Fibroblast of lung (primary cell): ENCODE measurements around the gene SPRY1. TPM values are rescaled to one million over a fixed set of nuclear protein-coding genes. Genes with fewer than 3 reads are reported as not detected.
A peak's percentile ranks its signal among the peaks of the same experiment; 100 is the strongest.

Source experiments
- DNase-seq, 2 donors: peaks; one replicate each; pipeline versions ENCODE4 v3.0.0 to v3.0.0-alpha.2; 2010; ENCODE audit warnings: low read depth in 2 of 2
- H2AFZ ChIP-seq: 2 replicates; pipeline ENCODE4 v1.5.1; 2012; ENCODE audit warnings: low read length, control low read depth, inconsistent platforms
- H3K27ac ChIP-seq: 2 replicates; pipeline ENCODE4 v1.5.1; 2011; ENCODE audit warnings: low read length, control low read depth; ENCODE audit not compliant: insufficient read depth
- H3K27me3 ChIP-seq: 2 replicates; pipeline ENCODE4 v1.5.1; 2011; ENCODE audit warnings: mild to moderate bottlenecking, low read length; ENCODE audit not compliant: control insufficient read depth, insufficient read depth
- H3K36me3 ChIP-seq: 2 replicates; pipeline ENCODE4 v1.5.1; 2011; ENCODE audit warnings: low read length; ENCODE audit not compliant: control insufficient read depth, insufficient read depth
- H3K4me1 ChIP-seq: 2 replicates; pipeline ENCODE4 v1.5.1; 2011; ENCODE audit warnings: low read length; ENCODE audit not compliant: control insufficient read depth, insufficient read depth; ENCODE audit errors: extremely low read depth
- H3K4me2 ChIP-seq: 2 replicates; pipeline ENCODE4 v1.5.1; 2011; ENCODE audit warnings: low read length, control low read depth; ENCODE audit not compliant: insufficient read depth; ENCODE audit errors: extremely low read depth
- H3K4me3 ChIP-seq, 4 experiments: fragments of 200-600 bp in 1 of 4; sonication (generic) in 1 of 4; replicated peaks in 1 of 4; 2 replicates each; pipeline ENCODE4 v1.5.1; 2011 to 2016; ENCODE audit warnings: low read length in 4 of 4, low read depth in 3 of 4, mild to moderate bottlenecking in 3 of 4, control low read depth in 2 of 4, inconsistent platforms in 1 of 4, mixed read lengths in 1 of 4; ENCODE audit not compliant: insufficient read depth in 1 of 4; ENCODE audit errors: control extremely low read depth in 1 of 4
- H3K79me2 ChIP-seq: 2 replicates; pipeline ENCODE4 v1.5.1; 2012; ENCODE audit warnings: mild to moderate bottlenecking, low read length, inconsistent platforms; ENCODE audit not compliant: control insufficient read depth, insufficient read depth
- H3K9ac ChIP-seq: 2 replicates; pipeline ENCODE4 v1.5.1; 2011; ENCODE audit warnings: mild to moderate bottlenecking, low read length, control low read depth; ENCODE audit not compliant: insufficient read depth
- H3K9me3 ChIP-seq: 2 replicates; pipeline ENCODE4 v1.5.1; 2012; ENCODE audit warnings: low read depth, low read length; ENCODE audit not compliant: control insufficient read depth, insufficient read depth
- H4K20me1 ChIP-seq: 2 replicates; pipeline ENCODE4 v1.5.1; 2011; ENCODE audit warnings: low read length; ENCODE audit not compliant: control insufficient read depth, insufficient read depth; ENCODE audit errors: extremely low read depth
- CTCF ChIP-seq, 2 donors: IDR thresholded peaks in 1 of 2; conservative IDR thresholded peaks in 1 of 2; 1 replicate in 1 of 2; 2 replicates in 1 of 2; pipeline ENCODE4 v1.5.1; 2011 to 2012; ENCODE audit warnings: low read length in 2 of 2, control low read depth in 1 of 2, inconsistent platforms in 1 of 2, low read depth in 1 of 2, mild to moderate bottlenecking in 1 of 2
- EZH2 ChIP-seq: IDR thresholded peaks from 2 replicates; pipeline ENCODE4 v1.5.1; 2012; ENCODE audit warnings: low read length, control low read depth, mild to moderate bottlenecking; ENCODE audit errors: missing control alignments
- polyA plus RNA-seq, 2 donors: library from polyadenylated mRNA; depleted of rRNA in 1 of 2; stranded (reverse) in 1 of 2; unstranded in 1 of 2; fragments of >200 nt; gene quantifications; 2 replicates each; pipeline ENCODE4 v1.2.1, GENCODE V29; 2011 to 2012; ENCODE audit warnings: missing spikeins in 1 of 2
- total RNA-seq: library from RNA; depleted of rRNA; stranded (reverse); fragments of >200 nt; gene quantifications from 2 replicates; pipeline ENCODE4 v1.2.1, GENCODE V29; 2014

The SPRY1 gene
- total and polyA plus RNA-seq, 2 donors (not counting 1 experiment from before 2014, with no cell fraction given): 21.3 to 23.9 TPM

GRCh38 chr4:123401271-123402120, 4.9 kb downstream of the SPRY1 start:
- H3K4me2 ChIP-seq: peak overlapping the region; percentile 89
- H3K27ac ChIP-seq: peak overlapping the region; percentile 57
- H3K4me3 ChIP-seq: peak overlapping the region; percentile 54 to 92 (median 74)
- DNase-seq: no peak
- H4K20me1 ChIP-seq: no peaks in the 10 kb centered on the region
- H3K36me3 ChIP-seq: peaks cover 4% of the 10 kb centered on the region
- H3K9me3 ChIP-seq: no peaks in the 10 kb centered on the region
- no peaks in the 10 kb centered on the region for H3K27me3 ChIP-seq
- TF ChIP-seq CTCF (conservative IDR thresholded peaks at IDR 0.05 in 1 of 2, IDR thresholded peaks at IDR 0.05 in 1 of 2; ENCODE audit: low read depth in 1 of 2, low read length in 2 of 2) (no peak), EZH2 (no peak)
- peaks cover 80% of the 10 kb centered on the region for H3K79me2 ChIP-seq
- peaks cover 5% of the 10 kb centered on the region for H3K4me1 ChIP-seq
- peak overlapping the region; percentile 10 for H2AFZ ChIP-seq
- H3K9ac ChIP-seq: peak overlapping the region; percentile 27

GRCh38 chr4:123402121-123402465, 5.5 kb downstream of the SPRY1 start:
- peak overlapping the region; percentile 57 for H3K27ac ChIP-seq
- H3K9ac ChIP-seq: peak overlapping the region; percentile 27
- H3K36me3 ChIP-seq: peaks cover 4% of the 10 kb centered on the region
- peak overlapping the region; percentile 89 for H3K4me2 ChIP-seq
- H3K79me2 ChIP-seq: peaks cover 75% of the 10 kb centered on the region
- TF ChIP-seq EZH2 (no peak), CTCF (conservative IDR thresholded peaks at IDR 0.05 in 1 of 2, IDR thresholded peaks at IDR 0.05 in 1 of 2; ENCODE audit: low read depth in 1 of 2, low read length in 2 of 2) (no peak)
- no peak for DNase-seq
- H4K20me1 ChIP-seq: no peaks in the 10 kb centered on the region
- H3K4me1 ChIP-seq: peaks cover 5% of the 10 kb centered on the region
- H2AFZ ChIP-seq: no peak overlapping the region
- H3K27me3 ChIP-seq: no peaks in the 10 kb centered on the region
- H3K9me3 ChIP-seq: no peaks in the 10 kb centered on the region
- peak overlapping the region in 1 of 4 experiments; percentile 74 for H3K4me3 ChIP-seq

- peaks cover 4% of the 10 kb centered on the region for H3K36me3 ChIP-seq
- peaks cover 65% of the 10 kb centered on the region for H3K79me2 ChIP-seq
- H3K27ac ChIP-seq: no peak overlapping the region
- H3K27me3 ChIP-seq: no peaks in the 10 kb centered on the region
- no peaks in the 10 kb centered on the region for H3K9me3 ChIP-seq
- no peak overlapping the region for H2AFZ ChIP-seq
- no peak overlapping the region for H3K9ac ChIP-seq
- peak overlapping the region; percentile 39 for H3K4me2 ChIP-seq
- peak in 1 of 2 donors; percentile 60 for DNase-seq
- peaks cover 5% of the 10 kb centered on the region for H3K4me1 ChIP-seq
- H4K20me1 ChIP-seq: no peaks in the 10 kb centered on the region
- TF ChIP-seq CTCF (conservative IDR thresholded peaks at IDR 0.05 in 1 of 2, IDR thresholded peaks at IDR 0.05 in 1 of 2; ENCODE audit: low read depth in 1 of 2, low read length in 2 of 2) (no peak), EZH2 (no peak)
- H3K4me3 ChIP-seq: peak overlapping the region in 2 of 4 experiments; percentile 13 to 74
Measured at GRCh38 chr4:123403080-123403604, 6.5 kb downstream of the SPRY1 start.
